ENCODE measurements around the gene RTEL1. TPM values are rescaled to one million over a fixed set of nuclear protein-coding genes. Genes with fewer than 3 reads are reported as not detected.
A peak's percentile ranks its signal among the peaks of the same experiment; 100 is the strongest.

RTEL1 gene
- total RNA-seq, 2 experiments from 2014 or later, result 25.5 to 27.6 TPM

DNA sequence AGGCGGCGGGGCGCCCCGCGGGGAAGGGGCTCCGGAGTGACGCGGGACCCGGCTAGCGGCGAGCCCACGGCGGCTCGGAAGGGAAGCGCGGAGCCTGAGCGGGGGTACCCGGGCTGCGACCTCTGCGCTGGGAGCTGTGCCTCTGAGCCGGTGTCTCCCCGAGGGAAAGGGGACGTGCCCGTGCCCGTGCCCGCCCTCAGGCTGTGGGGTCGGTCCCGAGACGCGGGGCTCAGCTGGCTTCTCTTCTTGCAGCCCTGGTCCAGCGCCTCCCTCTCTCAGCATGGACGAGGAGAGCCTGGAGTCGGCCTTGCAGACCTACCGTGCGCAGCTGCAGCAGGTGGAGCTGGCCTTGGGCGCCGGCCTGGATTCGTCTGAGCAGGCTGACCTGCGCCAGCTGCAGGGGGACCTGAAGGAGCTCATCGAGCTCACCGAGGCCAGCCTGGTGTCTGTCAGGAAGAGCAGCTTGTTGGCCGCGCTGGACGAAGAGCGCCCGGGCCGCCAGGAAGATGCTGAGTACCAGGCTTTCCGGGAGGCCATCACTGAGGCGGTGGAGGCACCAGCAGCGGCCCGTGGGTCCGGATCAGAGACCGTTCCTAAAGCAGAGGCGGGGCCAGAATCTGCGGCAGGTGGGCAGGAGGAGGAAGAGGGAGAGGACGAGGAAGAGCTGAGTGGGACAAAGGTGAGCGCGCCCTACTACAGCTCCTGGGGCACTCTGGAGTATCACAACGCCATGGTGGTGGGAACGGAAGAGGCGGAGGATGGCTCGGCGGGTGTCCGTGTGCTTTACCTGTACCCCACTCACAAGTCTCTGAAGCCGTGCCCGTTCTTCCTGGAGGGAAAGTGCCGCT is 50.4 kb downstream of the RTEL1 start:
- Histone ChIP-seq H3K4me1 (ENCODE audit: insufficient read depth, low read length) (peaks cover 47% of the 10 kb centered on the region), H3K36me3 (ENCODE audit: insufficient read depth, low read length) (peaks cover 66% of the 10 kb centered on the region), H3K9me3 (ENCODE audit: control insufficient read depth in 1 of 2, insufficient read depth in 1 of 2, low read length in 2 of 2) (no peaks in the 10 kb centered on the region), H3K27ac (ENCODE audit: low read depth in 1 of 2, low read length in 2 of 2) (peak overlapping the region; percentile 55 to 71), H3K4me3 (ENCODE audit: low read length) (peak overlapping the region; percentile 76), H3K27me3 (ENCODE audit: control insufficient read depth in 1 of 2, insufficient read depth in 2 of 2, low read length in 2 of 2) (no peaks in the 10 kb centered on the region)
- Mint-ChIP-seq H3K36me3 (ENCODE audit: low read depth) (peaks cover 72% of the 10 kb centered on the region), H3K27ac (peak overlapping the region; percentile 58), H3K4me3 (peak overlapping the region; percentile 78), H3K4me1 (ENCODE audit: low read depth) (peaks cover 46% of the 10 kb centered on the region), H3K27me3 (no peaks in the 10 kb centered on the region), H3K9me3 (no peaks in the 10 kb centered on the region)
- no peak for ATAC-seq (ENCODE audit: poor library complexity)
- TF ChIP-seq, protein P1, sequence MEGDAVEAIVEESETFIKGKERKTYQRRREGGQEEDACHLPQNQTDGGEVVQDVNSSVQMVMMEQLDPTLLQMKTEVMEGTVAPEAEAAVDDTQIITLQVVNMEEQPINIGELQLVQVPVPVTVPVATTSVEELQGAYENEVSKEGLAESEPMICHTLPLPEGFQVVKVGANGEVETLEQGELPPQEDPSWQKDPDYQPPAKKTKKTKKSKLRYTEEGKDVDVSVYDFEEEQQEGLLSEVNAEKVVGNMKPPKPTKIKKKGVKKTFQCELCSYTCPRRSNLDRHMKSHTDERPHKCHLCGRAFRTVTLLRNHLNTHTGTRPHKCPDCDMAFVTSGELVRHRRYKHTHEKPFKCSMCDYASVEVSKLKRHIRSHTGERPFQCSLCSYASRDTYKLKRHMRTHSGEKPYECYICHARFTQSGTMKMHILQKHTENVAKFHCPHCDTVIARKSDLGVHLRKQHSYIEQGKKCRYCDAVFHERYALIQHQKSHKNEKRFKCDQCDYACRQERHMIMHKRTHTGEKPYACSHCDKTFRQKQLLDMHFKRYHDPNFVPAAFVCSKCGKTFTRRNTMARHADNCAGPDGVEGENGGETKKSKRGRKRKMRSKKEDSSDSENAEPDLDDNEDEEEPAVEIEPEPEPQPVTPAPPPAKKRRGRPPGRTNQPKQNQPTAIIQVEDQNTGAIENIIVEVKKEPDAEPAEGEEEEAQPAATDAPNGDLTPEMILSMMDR (IDR thresholded peaks at IDR 0.05), result no peak
- ChIA-PET POLR2A (interaction anchor here (0.6 to 5.0 kb wide), 19 partner anchors 9 to 188 kb away, joined by 3 to 168 read pairs (median 5); partner anchors contain the start of genes GMEB2, LIME1, PPDPF and PTK6), CTCF (interaction anchor here (0.6 to 3.9 kb wide), 11 partner anchors 19 to 272 kb away, joined by 3 to 44 read pairs (median 6); partner anchors contain the start of genes LIME1, PRPF6 and SLC2A4RG)
- peak in 1 of 14 experiments; percentile 36 for DNase-seq
- intact Hi-C loops (cut with DNase I, micrococcal nuclease), result loop anchor here (1.0 to 10.0 kb wide), 5 partner anchors 28 to 354 kb away; partner anchors contain the start of genes SAMD10 (in 2 of the 2), LIME1 (in 1 of the 2), TCEA2 (in 1 of the 2) and UCKL1 (in 1 of the 2)

DNA sequence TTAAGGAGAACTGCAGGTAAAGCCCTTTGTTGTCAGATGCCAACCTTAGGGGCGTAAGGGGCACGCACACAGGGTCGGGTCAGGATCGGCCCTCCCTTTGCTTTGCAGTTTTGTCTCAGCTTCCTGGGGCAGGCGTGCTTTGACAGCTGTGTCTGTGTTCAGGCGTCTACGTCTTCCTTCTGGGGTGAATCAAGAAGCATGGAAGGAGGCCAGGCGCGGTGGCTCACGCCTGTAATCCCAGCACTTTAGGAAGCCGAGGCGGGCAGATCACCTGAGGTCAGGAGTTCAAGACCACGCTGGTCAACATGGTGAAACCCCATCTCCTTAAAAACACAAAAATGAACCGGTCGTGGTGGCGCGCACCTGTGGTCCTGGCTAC is 51.0 kb downstream of the RTEL1 start:
- TF ChIP-seq, protein P1 (IDR thresholded peaks at IDR 0.05), result no peak
- H3K36me3 Mint-ChIP-seq (ENCODE audit: low read depth), result peaks cover 78% of the 10 kb centered on the region
- Histone ChIP-seq H3K36me3 (ENCODE audit: insufficient read depth, low read length) (peaks cover 66% of the 10 kb centered on the region), H3K27ac (ENCODE audit: low read depth in 1 of 2, low read length in 2 of 2) (no peak overlapping the region), H3K4me1 (ENCODE audit: insufficient read depth, low read length) (peaks cover 52% of the 10 kb centered on the region), H3K9me3 (ENCODE audit: control insufficient read depth in 1 of 2, insufficient read depth in 1 of 2, low read length in 2 of 2) (peaks cover 2 to 3% of the 10 kb centered on the region in 2 experiments), H3K4me3 (ENCODE audit: low read length) (peak overlapping the region; percentile 76), H3K27me3 (ENCODE audit: control insufficient read depth in 1 of 2, insufficient read depth in 2 of 2, low read length in 2 of 2) (no peaks in the 10 kb centered on the region)
- ChIA-PET CTCF (interaction anchor here (2.5 to 3.9 kb wide), 3 partner anchors 28 to 155 kb away, joined by 8 to 44 read pairs (median 15); partner anchors contain the start of genes LIME1 and SLC2A4RG), POLR2A (interaction anchor here (3.2 to 5.0 kb wide), 3 partner anchors 20 to 156 kb away, joined by 25 to 168 read pairs (median 27); partner anchors contain the start of genes LIME1, SLC2A4RG and TPD52L2)
- peaks cover 46% of the 10 kb centered on the region for H3K4me1 Mint-ChIP-seq (ENCODE audit: low read depth)
- peak in 1 of 14 experiments; percentile 9 for DNase-seq
- ATAC-seq (ENCODE audit: poor library complexity), result no peak
- intact Hi-C loops (cut with DNase I, micrococcal nuclease), result loop anchor here (5.0 to 10.0 kb wide), 4 partner anchors 248 to 353 kb away; partner anchors contain the start of genes SAMD10 (in 2 of the 2), TCEA2 (in 1 of the 2) and UCKL1 (in 1 of the 2)
- H3K4me3 Mint-ChIP-seq, result peak overlapping the region; percentile 78
- no peaks in the 10 kb centered on the region for H3K9me3 Mint-ChIP-seq
- H3K27ac Mint-ChIP-seq, result peak overlapping the region; percentile 58
- H3K27me3 Mint-ChIP-seq, result no peaks in the 10 kb centered on the region

DNA sequence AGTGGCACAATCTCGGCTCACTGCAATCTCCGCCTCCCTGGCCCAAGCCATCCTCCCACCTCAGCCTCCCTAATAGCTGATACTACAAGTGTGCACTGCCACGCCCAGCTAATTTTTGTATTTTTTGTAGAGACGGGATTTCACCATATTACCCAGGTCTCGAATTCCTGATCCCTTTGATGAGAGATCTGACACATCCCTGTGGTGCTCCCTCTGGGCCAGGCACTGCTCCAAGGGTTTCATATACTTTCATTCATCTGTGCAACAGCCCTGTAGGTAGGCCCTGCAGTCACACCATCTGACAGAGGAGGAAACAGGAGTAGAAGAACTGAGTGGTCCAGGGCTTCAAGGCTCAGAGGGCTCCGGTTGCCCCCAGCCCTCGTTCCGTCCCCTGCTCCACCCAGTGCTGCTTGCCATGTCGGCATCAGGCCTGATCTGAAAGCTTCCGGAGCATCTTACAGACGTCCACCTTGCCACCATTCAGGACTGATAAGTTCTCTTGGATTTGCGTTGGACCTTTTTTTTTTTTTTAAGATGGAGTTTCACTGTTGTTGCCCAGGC is 53.1 kb downstream of the RTEL1 start:
- Histone ChIP-seq H3K27ac (ENCODE audit: low read depth in 1 of 2, low read length in 2 of 2) (no peak overlapping the region), H3K4me3 (ENCODE audit: low read length) (no peak overlapping the region), H3K4me1 (ENCODE audit: insufficient read depth, low read length) (peaks cover 48% of the 10 kb centered on the region), H3K9me3 (ENCODE audit: control insufficient read depth in 1 of 2, insufficient read depth in 1 of 2, low read length in 2 of 2) (peaks cover 15 to 16% of the 10 kb centered on the region in 2 experiments), H3K27me3 (ENCODE audit: control insufficient read depth in 1 of 2, insufficient read depth in 2 of 2, low read length in 2 of 2) (no peaks in the 10 kb centered on the region), H3K36me3 (ENCODE audit: insufficient read depth, low read length) (peaks cover 63% of the 10 kb centered on the region)
- ChIA-PET CTCF (no interaction called here), POLR2A (interaction anchor here (4.9 kb wide), 1 partner anchor 18 kb away, joined by 27 read pairs; no protein-coding TSS in a partner anchor)
- H3K36me3 Mint-ChIP-seq (ENCODE audit: low read depth), result peaks cover 82% of the 10 kb centered on the region
- TF ChIP-seq, protein P1 (IDR thresholded peaks at IDR 0.05), result no peak
- peaks cover 49% of the 10 kb centered on the region for H3K4me1 Mint-ChIP-seq (ENCODE audit: low read depth)
- intact Hi-C loops (cut with DNase I, micrococcal nuclease), result no loop called here
- DNase-seq (peak in 1 of 14 experiments; percentile 1), ATAC-seq (ENCODE audit: poor library complexity) (no peak)
- peaks cover 2% of the 10 kb centered on the region for H3K9me3 Mint-ChIP-seq
- peak overlapping the region; percentile 24 for H3K27ac Mint-ChIP-seq
- H3K4me3 Mint-ChIP-seq, result peak overlapping the region; percentile 85
- no peaks in the 10 kb centered on the region for H3K27me3 Mint-ChIP-seq

Measured in CD4-positive, alpha-beta T cell (primary cell).